Measurements from ENCODE around the gene DBN1.

Gene DBN1

GRCh38 chr5:177440990-177441780, 32.2 kb downstream of the DBN1 start:
- no peak overlapping the region for H3K4me3 Mint-ChIP-seq
- no peaks in the 10 kb centered on the region for H3K9me3 Mint-ChIP-seq

GRCh38 chr5:177440211-177440989, 33.0 kb downstream of the DBN1 start:
- peaks cover 9% of the 10 kb centered on the region for H3K4me1 Mint-ChIP-seq
- TF ChIP-seq, protein P1, sequence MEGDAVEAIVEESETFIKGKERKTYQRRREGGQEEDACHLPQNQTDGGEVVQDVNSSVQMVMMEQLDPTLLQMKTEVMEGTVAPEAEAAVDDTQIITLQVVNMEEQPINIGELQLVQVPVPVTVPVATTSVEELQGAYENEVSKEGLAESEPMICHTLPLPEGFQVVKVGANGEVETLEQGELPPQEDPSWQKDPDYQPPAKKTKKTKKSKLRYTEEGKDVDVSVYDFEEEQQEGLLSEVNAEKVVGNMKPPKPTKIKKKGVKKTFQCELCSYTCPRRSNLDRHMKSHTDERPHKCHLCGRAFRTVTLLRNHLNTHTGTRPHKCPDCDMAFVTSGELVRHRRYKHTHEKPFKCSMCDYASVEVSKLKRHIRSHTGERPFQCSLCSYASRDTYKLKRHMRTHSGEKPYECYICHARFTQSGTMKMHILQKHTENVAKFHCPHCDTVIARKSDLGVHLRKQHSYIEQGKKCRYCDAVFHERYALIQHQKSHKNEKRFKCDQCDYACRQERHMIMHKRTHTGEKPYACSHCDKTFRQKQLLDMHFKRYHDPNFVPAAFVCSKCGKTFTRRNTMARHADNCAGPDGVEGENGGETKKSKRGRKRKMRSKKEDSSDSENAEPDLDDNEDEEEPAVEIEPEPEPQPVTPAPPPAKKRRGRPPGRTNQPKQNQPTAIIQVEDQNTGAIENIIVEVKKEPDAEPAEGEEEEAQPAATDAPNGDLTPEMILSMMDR (IDR thresholded peaks at IDR 0.05; ENCODE audit: unreplicated experiment in 3 of 3), result no peak
- peaks cover 37% of the 10 kb centered on the region for H3K36me3 Mint-ChIP-seq (ENCODE audit: low read depth)
- H3K27ac Mint-ChIP-seq, result no peak overlapping the region
- H3K27me3 Mint-ChIP-seq (ENCODE audit: low read depth), result peaks cover 6% of the 10 kb centered on the region
- no peaks in the 10 kb centered on the region for H3K9me3 Mint-ChIP-seq
- H3K4me3 Mint-ChIP-seq, result no peak overlapping the region

More at GRCh38 chr5:177440990-177441780, 32.2 kb downstream of the DBN1 start:
- H3K4me1 Mint-ChIP-seq, result peaks cover 16% of the 10 kb centered on the region
- H3K27me3 Mint-ChIP-seq (ENCODE audit: low read depth), result peaks cover 14% of the 10 kb centered on the region
- TF ChIP-seq, protein P1 (IDR thresholded peaks at IDR 0.05; ENCODE audit: unreplicated experiment in 3 of 3), result no peak
- no peak overlapping the region for H3K27ac Mint-ChIP-seq
- peaks cover 34% of the 10 kb centered on the region for H3K36me3 Mint-ChIP-seq (ENCODE audit: low read depth)

- peaks cover 40% of the 10 kb centered on the region for H3K36me3 Mint-ChIP-seq (ENCODE audit: low read depth)
- H3K4me1 Mint-ChIP-seq, result peaks cover under 1% of the 10 kb centered on the region
- peaks cover under 1% of the 10 kb centered on the region for H3K27me3 Mint-ChIP-seq (ENCODE audit: low read depth)
- TF ChIP-seq, protein P1 (IDR thresholded peaks at IDR 0.05; ENCODE audit: unreplicated experiment in 3 of 3), result no peak
- H3K9me3 Mint-ChIP-seq, result no peaks in the 10 kb centered on the region
- no peak overlapping the region for H3K4me3 Mint-ChIP-seq
- H3K27ac Mint-ChIP-seq, result no peak overlapping the region
Measured at GRCh38 chr5:177439518-177440053, 33.8 kb downstream of the DBN1 start.

- Mint-ChIP-seq H3K4me3 (no peak overlapping the region), H3K4me1 (no peaks in the 10 kb centered on the region), H3K27ac (no peak overlapping the region), H3K9me3 (no peaks in the 10 kb centered on the region), H3K36me3 (ENCODE audit: low read depth) (peaks cover 41% of the 10 kb centered on the region), H3K27me3 (ENCODE audit: low read depth) (no peaks in the 10 kb centered on the region)
- TF ChIP-seq, protein P1 (IDR thresholded peaks at IDR 0.05; ENCODE audit: unreplicated experiment in 3 of 3), result no peak
Measured at GRCh38 chr5:177438468-177438867, 35.0 kb downstream of the DBN1 start.

DNA sequence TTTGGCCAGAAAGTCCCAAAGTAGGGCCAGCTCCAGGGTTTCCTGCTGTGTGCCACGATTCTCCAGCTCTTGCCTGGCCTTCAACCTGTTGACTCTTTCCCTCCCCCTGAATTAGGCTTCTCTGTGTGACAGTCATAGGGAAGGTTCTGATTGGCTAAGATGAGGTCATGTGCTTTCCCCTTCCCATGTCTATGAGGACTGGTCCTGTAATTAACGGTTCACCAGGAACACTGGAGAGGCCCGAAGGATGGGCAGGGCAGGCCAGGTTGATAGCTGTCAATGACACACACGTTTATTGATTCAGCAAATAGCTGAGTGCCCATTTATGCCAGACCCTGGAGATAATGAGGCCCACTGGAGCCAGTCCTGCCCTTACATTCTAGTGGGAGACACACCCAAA, 35.8 kb downstream of the DBN1 start:
- H3K4me3 Mint-ChIP-seq, result no peak overlapping the region
- H3K36me3 Mint-ChIP-seq (ENCODE audit: low read depth), result peaks cover 43% of the 10 kb centered on the region
- TF ChIP-seq, protein P1 (IDR thresholded peaks at IDR 0.05; ENCODE audit: unreplicated experiment in 3 of 3), result no peak
- no peaks in the 10 kb centered on the region for H3K9me3 Mint-ChIP-seq
- no peak overlapping the region for H3K27ac Mint-ChIP-seq
- H3K27me3 Mint-ChIP-seq (ENCODE audit: low read depth), result no peaks in the 10 kb centered on the region
- H3K4me1 Mint-ChIP-seq, result no peaks in the 10 kb centered on the region
